ENCODE results near the gene DUSP3. TPM values are rescaled to one million over a fixed set of nuclear protein-coding genes. Genes with fewer than 3 reads are reported as not detected.

The DUSP3 gene
- total RNA-seq, 6 experiments from 2014 or later: 75.1 to 97.2 (median 87.7) TPM

- 75% methylated on average over 3 of the region's 10 CpGs for WGBS (ENCODE audit: insufficient coverage, low coverage, low lambda C conversion rate, missing lambda C conversion rate)
- H3K27ac ChIP-seq: no peak overlapping the region
These were observed 44.7 kb upstream of the DUSP3 start for GRCh38 chr17:43823350-43824084.

DNA sequence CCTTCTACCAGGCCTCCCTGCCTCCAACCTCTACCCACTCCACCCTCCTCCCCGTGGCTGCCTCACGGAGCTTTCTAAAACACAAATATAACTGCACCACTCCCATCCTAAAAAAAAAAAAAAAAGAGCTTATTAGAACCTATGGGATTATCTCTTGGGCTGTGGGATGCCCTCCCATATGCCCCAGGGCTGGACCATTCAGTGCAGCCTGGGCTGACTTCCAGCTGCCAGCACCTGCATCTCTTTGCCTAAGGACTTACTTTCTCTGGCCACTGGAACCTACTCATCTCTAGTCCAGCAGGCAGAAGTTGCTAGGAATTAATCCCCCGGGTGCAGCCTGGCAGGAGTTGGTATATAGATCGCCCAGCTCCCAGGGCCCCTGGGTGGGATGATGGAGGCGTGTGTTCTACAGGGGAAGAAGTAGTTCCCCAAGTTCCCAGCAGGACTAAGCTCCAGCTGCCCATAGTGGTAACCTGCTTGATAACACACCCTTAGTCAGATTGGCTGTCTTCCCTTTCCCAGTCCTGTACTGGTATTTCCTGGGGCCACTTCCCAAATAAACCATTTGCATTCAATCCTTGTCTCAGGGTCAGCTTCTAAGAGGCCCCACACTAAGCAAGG lies 43.9 kb upstream of the DUSP3 start:
- Histone ChIP-seq H3K4me3 (no peak overlapping the region), H3K27ac (no peak overlapping the region), H3K4me1 (no peaks in the 10 kb centered on the region), H3K27me3 (no peaks in the 10 kb centered on the region), H3K36me3 (no peaks in the 10 kb centered on the region), H3K9me3 (no peaks in the 10 kb centered on the region)
- ATAC-seq: no peak
- 100% methylated on average over 1 of the region's 5 CpGs for WGBS (ENCODE audit: insufficient coverage, low coverage, low lambda C conversion rate, missing lambda C conversion rate)
- TF ChIP-seq POLR2A (IDR thresholded peaks at IDR 0.05): no peak
- TF ChIP-seq, protein P1, sequence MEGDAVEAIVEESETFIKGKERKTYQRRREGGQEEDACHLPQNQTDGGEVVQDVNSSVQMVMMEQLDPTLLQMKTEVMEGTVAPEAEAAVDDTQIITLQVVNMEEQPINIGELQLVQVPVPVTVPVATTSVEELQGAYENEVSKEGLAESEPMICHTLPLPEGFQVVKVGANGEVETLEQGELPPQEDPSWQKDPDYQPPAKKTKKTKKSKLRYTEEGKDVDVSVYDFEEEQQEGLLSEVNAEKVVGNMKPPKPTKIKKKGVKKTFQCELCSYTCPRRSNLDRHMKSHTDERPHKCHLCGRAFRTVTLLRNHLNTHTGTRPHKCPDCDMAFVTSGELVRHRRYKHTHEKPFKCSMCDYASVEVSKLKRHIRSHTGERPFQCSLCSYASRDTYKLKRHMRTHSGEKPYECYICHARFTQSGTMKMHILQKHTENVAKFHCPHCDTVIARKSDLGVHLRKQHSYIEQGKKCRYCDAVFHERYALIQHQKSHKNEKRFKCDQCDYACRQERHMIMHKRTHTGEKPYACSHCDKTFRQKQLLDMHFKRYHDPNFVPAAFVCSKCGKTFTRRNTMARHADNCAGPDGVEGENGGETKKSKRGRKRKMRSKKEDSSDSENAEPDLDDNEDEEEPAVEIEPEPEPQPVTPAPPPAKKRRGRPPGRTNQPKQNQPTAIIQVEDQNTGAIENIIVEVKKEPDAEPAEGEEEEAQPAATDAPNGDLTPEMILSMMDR (IDR thresholded peaks at IDR 0.05): no peak
- intact Hi-C loops (cut with DNase I): no loop called here
- DNase-seq: peak in 1 of 3 donors; percentile 37

More at GRCh38 chr17:43823350-43824084, 44.7 kb upstream of the DUSP3 start:
- H3K4me1 ChIP-seq: no peaks in the 10 kb centered on the region
- no peak overlapping the region for H3K4me3 ChIP-seq
- intact Hi-C loops (cut with DNase I): no loop called here
- DNase-seq (peak in 2 of 3 donors; percentile 10 to 42), ATAC-seq (peak in 1 of 4 donors; percentile 12)
- no peaks in the 10 kb centered on the region for H3K36me3 ChIP-seq
- H3K27me3 ChIP-seq: no peaks in the 10 kb centered on the region
- no peak for TF ChIP-seq POLR2A (IDR thresholded peaks at IDR 0.05)
- TF ChIP-seq, protein P1 (IDR thresholded peaks at IDR 0.05): no peak
- no peaks in the 10 kb centered on the region for H3K9me3 ChIP-seq

DNA sequence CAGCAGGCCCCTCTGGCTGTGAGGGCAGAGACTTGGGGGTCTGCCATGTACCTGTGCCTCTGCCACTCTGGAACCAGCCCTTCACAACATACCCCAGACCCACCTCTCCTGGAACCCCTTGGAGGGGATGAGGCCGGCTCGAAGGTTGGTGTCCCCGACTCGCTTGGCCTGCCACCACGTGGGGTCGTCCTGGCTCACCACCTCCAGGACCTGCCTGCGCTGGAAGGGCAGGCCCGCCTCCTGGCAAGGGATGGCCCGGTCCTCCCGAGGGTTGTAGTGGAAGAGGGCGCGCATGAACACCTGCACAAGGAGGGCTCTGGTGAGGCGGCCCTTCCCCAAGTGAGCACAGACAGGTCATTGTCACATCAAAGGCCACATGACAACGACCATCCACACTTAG lies 42.0 kb upstream of the DUSP3 start:
- H3K9me3 ChIP-seq: no peaks in the 10 kb centered on the region
- intact Hi-C loops (cut with DNase I): no loop called here
- H3K4me3 ChIP-seq: no peak overlapping the region
- H3K27me3 ChIP-seq: no peaks in the 10 kb centered on the region
- DNase-seq (no peak), ATAC-seq (no peak)
- H3K36me3 ChIP-seq: no peaks in the 10 kb centered on the region
- 92% methylated on average over 5 of the region's 14 CpGs for WGBS (ENCODE audit: insufficient coverage, low coverage, low lambda C conversion rate, missing lambda C conversion rate)
- TF ChIP-seq, protein P1 (IDR thresholded peaks at IDR 0.05): no peak
- no peak for TF ChIP-seq POLR2A (IDR thresholded peaks at IDR 0.05)
- no peak overlapping the region for H3K27ac ChIP-seq
- no peaks in the 10 kb centered on the region for H3K4me1 ChIP-seq

DNA sequence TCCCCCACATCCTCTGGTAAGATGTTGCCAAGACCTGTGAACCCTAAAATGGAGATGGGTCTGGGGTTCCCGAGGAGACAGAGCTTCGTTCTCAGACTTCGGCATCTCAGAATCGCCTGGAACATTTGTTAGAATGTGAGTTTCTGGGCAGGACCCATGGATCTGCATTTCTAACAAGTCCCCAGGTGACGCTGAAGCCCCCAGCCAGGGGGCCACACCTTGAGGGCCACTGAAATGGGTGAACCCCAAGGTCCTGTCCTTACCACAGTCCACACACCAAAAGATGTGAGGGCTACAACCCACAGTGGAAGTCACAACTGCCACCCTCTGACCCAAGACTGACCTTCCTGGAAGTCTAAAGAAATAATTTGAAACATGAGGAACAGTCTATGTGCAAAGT lies 40.2 kb upstream of the DUSP3 start:
- Histone ChIP-seq H3K27me3 (no peaks in the 10 kb centered on the region), H3K36me3 (no peaks in the 10 kb centered on the region), H3K27ac (no peak overlapping the region), H3K4me1 (no peaks in the 10 kb centered on the region), H3K9me3 (no peaks in the 10 kb centered on the region), H3K4me3 (no peak overlapping the region)
- ATAC-seq (no peak), DNase-seq (no peak)
- intact Hi-C loops (cut with DNase I): no loop called here
- TF ChIP-seq, protein P1 (IDR thresholded peaks at IDR 0.05): no peak
- TF ChIP-seq POLR2A (IDR thresholded peaks at IDR 0.05): no peak
- 76% methylated on average over 3 of the region's 5 CpGs for WGBS (ENCODE audit: insufficient coverage, low coverage, low lambda C conversion rate, missing lambda C conversion rate)

All from right lobe of liver (tissue), 6 donors.